Kidney epithelial cell (primary cell): ENCODE results near the gene SHCBP1. TPM values are rescaled to one million over a fixed set of nuclear protein-coding genes. Genes with fewer than 3 reads are reported as not detected.
A peak's percentile ranks its signal among the peaks of the same experiment; 100 is the strongest.

Experiments used
- DNase-seq: peaks from one replicate; pipeline ENCODE4 v3.0.0-alpha.2; 2010; ENCODE audit warnings: low read depth
- H3K27me3 ChIP-seq: 2 replicates; pipeline ENCODE4 v1.6.0; 2011; ENCODE audit warnings: low read length; ENCODE audit not compliant: control insufficient read depth, insufficient read depth
- H3K36me3 ChIP-seq: 2 replicates; pipeline ENCODE4 v1.5.1; 2011; ENCODE audit warnings: low read length; ENCODE audit not compliant: control insufficient read depth, insufficient read depth
- H3K4me3 ChIP-seq: 2 replicates; pipeline ENCODE4 v1.5.1; 2011; ENCODE audit warnings: low read depth, mild to moderate bottlenecking, control low read depth, low read length
- total RNA-seq: library from RNA; depleted of rRNA; stranded (reverse); fragments of >200 nt; gene quantifications from 2 replicates; pipeline ENCODE4 v1.2.3, GENCODE V29; 2015
- TF ChIP-seq, protein P1 (sequence below): IDR thresholded peaks from 2 replicates; pipeline ENCODE4 v1.5.1; 2011; ENCODE audit warnings: mild to moderate bottlenecking, moderate library complexity, low read length, control low read depth, inconsistent platforms; ENCODE audit not compliant: insufficient read depth, poor library complexity, severe bottlenecking

Gene SHCBP1
- total RNA-seq, 1 donor from 2014 or later, result 3.7 TPM

DNA sequence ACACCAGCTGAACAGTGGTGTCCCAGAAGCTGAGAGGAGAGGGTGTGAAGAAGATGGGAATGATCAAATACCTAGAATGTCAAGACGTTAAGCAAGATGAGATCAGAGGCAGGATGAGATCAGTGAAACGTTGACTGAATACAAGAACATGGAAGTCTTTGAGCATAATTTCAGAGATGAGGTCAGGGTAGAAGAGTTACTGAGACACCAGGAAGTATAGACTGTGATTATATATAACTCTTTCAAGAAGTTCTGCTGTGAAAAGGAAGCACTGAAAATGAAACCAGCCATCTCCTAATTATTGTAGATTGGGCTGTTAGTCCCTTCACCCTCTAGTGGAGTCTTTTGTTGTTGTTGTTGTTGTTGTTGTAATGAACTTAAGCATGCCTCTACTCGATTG is 9.1 kb downstream of the SHCBP1 start:
- DNase-seq, result no peak
- TF ChIP-seq, protein P1, sequence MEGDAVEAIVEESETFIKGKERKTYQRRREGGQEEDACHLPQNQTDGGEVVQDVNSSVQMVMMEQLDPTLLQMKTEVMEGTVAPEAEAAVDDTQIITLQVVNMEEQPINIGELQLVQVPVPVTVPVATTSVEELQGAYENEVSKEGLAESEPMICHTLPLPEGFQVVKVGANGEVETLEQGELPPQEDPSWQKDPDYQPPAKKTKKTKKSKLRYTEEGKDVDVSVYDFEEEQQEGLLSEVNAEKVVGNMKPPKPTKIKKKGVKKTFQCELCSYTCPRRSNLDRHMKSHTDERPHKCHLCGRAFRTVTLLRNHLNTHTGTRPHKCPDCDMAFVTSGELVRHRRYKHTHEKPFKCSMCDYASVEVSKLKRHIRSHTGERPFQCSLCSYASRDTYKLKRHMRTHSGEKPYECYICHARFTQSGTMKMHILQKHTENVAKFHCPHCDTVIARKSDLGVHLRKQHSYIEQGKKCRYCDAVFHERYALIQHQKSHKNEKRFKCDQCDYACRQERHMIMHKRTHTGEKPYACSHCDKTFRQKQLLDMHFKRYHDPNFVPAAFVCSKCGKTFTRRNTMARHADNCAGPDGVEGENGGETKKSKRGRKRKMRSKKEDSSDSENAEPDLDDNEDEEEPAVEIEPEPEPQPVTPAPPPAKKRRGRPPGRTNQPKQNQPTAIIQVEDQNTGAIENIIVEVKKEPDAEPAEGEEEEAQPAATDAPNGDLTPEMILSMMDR, result no peak
- H3K4me3 ChIP-seq, result no peak overlapping the region
- H3K27me3 ChIP-seq, result no peaks in the 10 kb centered on the region
- H3K36me3 ChIP-seq, result no peaks in the 10 kb centered on the region

GRCh38 chr16:46607529-46607928 is 13.7 kb downstream of the SHCBP1 start:
- H3K36me3 ChIP-seq, result no peaks in the 10 kb centered on the region
- no peaks in the 10 kb centered on the region for H3K27me3 ChIP-seq
- TF ChIP-seq, protein P1, result no peak
- no peak overlapping the region for H3K4me3 ChIP-seq
- peak; percentile 14 for DNase-seq

DNA sequence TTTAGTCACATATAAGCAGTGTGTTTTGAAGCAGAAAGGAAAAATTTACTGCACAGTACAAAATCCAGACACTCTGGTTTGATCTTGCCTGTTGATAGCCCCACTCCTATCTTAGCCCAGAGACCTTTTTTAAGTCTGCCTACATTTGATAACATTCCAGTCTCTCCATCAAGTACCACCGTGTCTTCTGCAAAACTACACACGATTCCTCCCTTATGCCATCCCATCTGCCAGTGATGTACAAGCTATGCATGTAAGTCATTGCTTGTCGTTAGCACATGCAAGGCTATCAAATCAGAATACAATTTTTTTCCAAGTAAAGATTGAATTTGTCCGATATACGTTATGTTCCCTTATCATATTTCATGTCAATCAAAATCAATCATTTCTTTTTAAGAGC is 14.9 kb downstream of the SHCBP1 start:
- TF ChIP-seq, protein P1, result no peak
- Histone ChIP-seq H3K4me3 (no peak overlapping the region), H3K36me3 (no peaks in the 10 kb centered on the region), H3K27me3 (no peaks in the 10 kb centered on the region)
- DNase-seq, result no peak

DNA sequence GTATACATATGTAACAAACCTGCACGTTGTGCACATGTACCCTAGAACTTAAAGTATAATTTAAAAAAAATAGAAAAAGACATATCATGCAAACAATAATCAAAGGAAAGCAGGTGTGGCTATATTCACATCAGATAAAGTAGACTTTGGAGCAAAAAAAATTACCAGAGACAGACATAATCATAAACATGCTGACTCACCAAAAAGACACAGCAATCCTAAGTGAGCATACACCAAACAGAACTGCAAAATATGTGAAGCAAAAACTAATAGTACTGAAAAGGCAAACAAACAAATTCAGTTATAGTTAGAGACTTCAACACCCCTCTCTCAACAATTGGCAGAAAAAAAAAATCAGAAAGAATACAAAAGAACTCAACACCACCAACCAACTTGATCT is 29.9 kb downstream of the SHCBP1 start:
- H3K27me3 ChIP-seq, result no peaks in the 10 kb centered on the region
- TF ChIP-seq, protein P1, result no peak
- H3K4me3 ChIP-seq, result no peak overlapping the region
- H3K36me3 ChIP-seq, result no peaks in the 10 kb centered on the region
- DNase-seq, result no peak

- no peak for DNase-seq
- no peaks in the 10 kb centered on the region for H3K27me3 ChIP-seq
- no peak overlapping the region for H3K4me3 ChIP-seq
- H3K36me3 ChIP-seq, result no peaks in the 10 kb centered on the region
- TF ChIP-seq, protein P1, result no peak
Measured at GRCh38 chr16:46586011-46586577, 35.1 kb downstream of the SHCBP1 start.

DNA sequence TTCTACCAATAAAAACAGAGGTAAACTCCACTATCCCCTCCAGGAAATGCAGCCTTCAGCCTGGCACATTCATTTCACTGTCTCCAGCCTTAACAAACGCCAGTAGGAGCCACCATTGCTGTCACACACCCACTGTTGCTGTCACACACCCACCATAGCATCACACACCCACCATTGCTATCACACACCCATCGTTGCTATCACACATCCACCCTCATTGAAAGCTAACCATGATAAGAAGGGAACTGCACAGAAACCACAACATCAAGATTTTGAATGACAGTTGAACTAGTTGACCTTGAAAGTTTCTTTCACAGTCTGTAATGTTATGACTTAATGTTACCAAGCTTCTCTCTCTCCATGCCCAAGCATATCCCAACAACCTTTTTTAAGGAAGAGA is 38.1 kb downstream of the SHCBP1 start:
- Histone ChIP-seq H3K27me3 (no peaks in the 10 kb centered on the region), H3K36me3 (no peaks in the 10 kb centered on the region), H3K4me3 (no peak overlapping the region)
- TF ChIP-seq, protein P1, result no peak
- DNase-seq, result no peak
